HG03045 (cell line): ENCODE measurements around the gene TOR2A.
"Not testable (repeated sequence)": the region's sequence is repeated elsewhere in the genome, so short reads cannot be mapped to it uniquely, and the experiment has no call there.

Experiments
- ATAC-seq: cut with Tn5 transposase; IDR thresholded peaks from one replicate; pipeline ENCODE4 v1.9.1; 2021; ENCODE audit warnings: mild to moderate bottlenecking, moderate library complexity; ENCODE audit not compliant: unreplicated experiment

The TOR2A gene

GRCh38 chr9:127769101-127769500, 34.0 kb upstream of the TOR2A start:
- ATAC-seq = no peak

GRCh38 chr9:127768698-127769097, 33.6 kb upstream of the TOR2A start:
- no peak for ATAC-seq

GRCh38 chr9:127767909-127768331, 32.8 kb upstream of the TOR2A start:
- ATAC-seq = no peak

GRCh38 chr9:127767410-127767809, 32.3 kb upstream of the TOR2A start:
- ATAC-seq = no peak

GRCh38 chr9:127765418-127765817, 30.3 kb upstream of the TOR2A start:
- ATAC-seq = no peak

GRCh38 chr9:127763918-127764384, 28.9 kb upstream of the TOR2A start:
- ATAC-seq = no peak

- ATAC-seq = no peak
Observed at GRCh38 chr9:127762111-127762676, 27.1 kb upstream of the TOR2A start.

- no peak for ATAC-seq
Observed at GRCh38 chr9:127761491-127761956, 26.4 kb upstream of the TOR2A start.

GRCh38 chr9:127761061-127761460, 26.0 kb upstream of the TOR2A start:
- no peak for ATAC-seq

GRCh38 chr9:127758843-127759242, 23.7 kb upstream of the TOR2A start:
- ATAC-seq = no peak

- not testable (repeated sequence) for ATAC-seq
Observed at GRCh38 chr9:127756776-127757175, 21.7 kb upstream of the TOR2A start.

- no peak for ATAC-seq
Observed at GRCh38 chr9:127756233-127756632, 21.1 kb upstream of the TOR2A start.

- no peak for ATAC-seq
Observed at GRCh38 chr9:127755061-127756060, 20.3 kb upstream of the TOR2A start.

- ATAC-seq = no peak
Observed at GRCh38 chr9:127754099-127755060, 19.3 kb upstream of the TOR2A start.

- ATAC-seq = no peak
Observed at GRCh38 chr9:127753622-127754021, 18.5 kb upstream of the TOR2A start.

GRCh38 chr9:127753148-127753547, 18.1 kb upstream of the TOR2A start:
- no peak for ATAC-seq

- no peak for ATAC-seq
Observed at GRCh38 chr9:127751269-127752054, 16.4 kb upstream of the TOR2A start.

- ATAC-seq = no peak
Observed at GRCh38 chr9:127749090-127749787, 14.1 kb upstream of the TOR2A start.

GRCh38 chr9:127746959-127747569, 12.0 kb upstream of the TOR2A start:
- no peak for ATAC-seq
